Fibroblast of lung (primary cell): Measurements from ENCODE around the gene PDE4B. TPM values are rescaled to one million over a fixed set of nuclear protein-coding genes. Genes with fewer than 3 reads are reported as not detected.
A peak's percentile ranks its signal among the peaks of the same experiment; 100 is the strongest.

Source experiments
- DNase-seq, 2 donors: peaks; one replicate each; pipeline versions ENCODE4 v3.0.0 to v3.0.0-alpha.2; 2010; ENCODE audit warnings: low read depth in 2 of 2
- H2AFZ ChIP-seq: 2 replicates; pipeline ENCODE4 v1.5.1; 2012; ENCODE audit warnings: low read length, control low read depth, inconsistent platforms
- H3K27ac ChIP-seq: 2 replicates; pipeline ENCODE4 v1.5.1; 2011; ENCODE audit warnings: low read length, control low read depth; ENCODE audit not compliant: insufficient read depth
- H3K27me3 ChIP-seq: 2 replicates; pipeline ENCODE4 v1.5.1; 2011; ENCODE audit warnings: mild to moderate bottlenecking, low read length; ENCODE audit not compliant: control insufficient read depth, insufficient read depth
- H3K36me3 ChIP-seq: 2 replicates; pipeline ENCODE4 v1.5.1; 2011; ENCODE audit warnings: low read length; ENCODE audit not compliant: control insufficient read depth, insufficient read depth
- H3K4me1 ChIP-seq: 2 replicates; pipeline ENCODE4 v1.5.1; 2011; ENCODE audit warnings: low read length; ENCODE audit not compliant: control insufficient read depth, insufficient read depth; ENCODE audit errors: extremely low read depth
- H3K4me2 ChIP-seq: 2 replicates; pipeline ENCODE4 v1.5.1; 2011; ENCODE audit warnings: low read length, control low read depth; ENCODE audit not compliant: insufficient read depth; ENCODE audit errors: extremely low read depth
- H3K4me3 ChIP-seq, 4 experiments: fragments of 200-600 bp in 1 of 4; sonication (generic) in 1 of 4; replicated peaks in 1 of 4; 2 replicates each; pipeline ENCODE4 v1.5.1; 2011 to 2016; ENCODE audit warnings: low read length in 4 of 4, low read depth in 3 of 4, mild to moderate bottlenecking in 3 of 4, control low read depth in 2 of 4, inconsistent platforms in 1 of 4, mixed read lengths in 1 of 4; ENCODE audit not compliant: insufficient read depth in 1 of 4; ENCODE audit errors: control extremely low read depth in 1 of 4
- H3K79me2 ChIP-seq: 2 replicates; pipeline ENCODE4 v1.5.1; 2012; ENCODE audit warnings: mild to moderate bottlenecking, low read length, inconsistent platforms; ENCODE audit not compliant: control insufficient read depth, insufficient read depth
- H3K9ac ChIP-seq: 2 replicates; pipeline ENCODE4 v1.5.1; 2011; ENCODE audit warnings: mild to moderate bottlenecking, low read length, control low read depth; ENCODE audit not compliant: insufficient read depth
- H3K9me3 ChIP-seq: 2 replicates; pipeline ENCODE4 v1.5.1; 2012; ENCODE audit warnings: low read depth, low read length; ENCODE audit not compliant: control insufficient read depth, insufficient read depth
- H4K20me1 ChIP-seq: 2 replicates; pipeline ENCODE4 v1.5.1; 2011; ENCODE audit warnings: low read length; ENCODE audit not compliant: control insufficient read depth, insufficient read depth; ENCODE audit errors: extremely low read depth
- EZH2 ChIP-seq: IDR thresholded peaks from 2 replicates; pipeline ENCODE4 v1.5.1; 2012; ENCODE audit warnings: low read length, control low read depth, mild to moderate bottlenecking; ENCODE audit errors: missing control alignments
- polyA plus RNA-seq, 2 donors: library from polyadenylated mRNA; depleted of rRNA in 1 of 2; stranded (reverse) in 1 of 2; unstranded in 1 of 2; fragments of >200 nt; gene quantifications; 2 replicates each; pipeline ENCODE4 v1.2.1, GENCODE V29; 2011 to 2012; ENCODE audit warnings: missing spikeins in 1 of 2
- total RNA-seq: library from RNA; depleted of rRNA; stranded (reverse); fragments of >200 nt; gene quantifications from 2 replicates; pipeline ENCODE4 v1.2.1, GENCODE V29; 2014
- TF ChIP-seq, protein P1 (sequence below), 2 donors: IDR thresholded peaks in 1 of 2; conservative IDR thresholded peaks in 1 of 2; 1 replicate in 1 of 2; 2 replicates in 1 of 2; pipeline ENCODE4 v1.5.1; 2011 to 2012; ENCODE audit warnings: low read length in 2 of 2, control low read depth in 1 of 2, inconsistent platforms in 1 of 2, low read depth in 1 of 2, mild to moderate bottlenecking in 1 of 2

PDE4B gene
- total and polyA plus RNA-seq, 2 donors (not counting 1 experiment from before 2014, with no cell fraction given), result 3.7 to 19.8 TPM

DNA sequence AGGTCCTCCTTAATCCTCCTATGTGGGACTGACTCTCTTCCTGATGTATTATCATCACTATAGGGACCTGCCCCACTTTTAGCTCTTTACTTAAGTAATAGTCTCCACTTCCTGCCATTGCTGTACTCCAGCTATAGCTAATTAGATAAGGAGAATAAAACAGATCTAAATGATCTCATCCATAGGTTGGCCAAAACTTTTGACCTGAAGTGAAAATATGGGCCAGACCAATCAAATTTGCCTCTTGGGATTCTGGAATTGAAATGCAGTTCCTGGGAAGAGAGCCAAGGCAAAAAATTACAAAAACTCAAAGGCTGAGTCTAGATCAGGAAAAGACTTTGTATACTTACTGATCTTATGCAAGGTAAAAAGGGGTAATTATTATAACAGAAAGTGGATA is 36.1 kb upstream of the PDE4B start:
- no peaks in the 10 kb centered on the region for H3K79me2 ChIP-seq
- H3K9ac ChIP-seq, result no peak overlapping the region
- no peak overlapping the region for H3K27ac ChIP-seq
- peaks cover 3% of the 10 kb centered on the region for H3K27me3 ChIP-seq
- no peaks in the 10 kb centered on the region for H3K36me3 ChIP-seq
- H4K20me1 ChIP-seq, result no peaks in the 10 kb centered on the region
- no peaks in the 10 kb centered on the region for H3K4me1 ChIP-seq
- peak in 1 of 2 donors; percentile 20 for DNase-seq
- TF ChIP-seq, protein P1, sequence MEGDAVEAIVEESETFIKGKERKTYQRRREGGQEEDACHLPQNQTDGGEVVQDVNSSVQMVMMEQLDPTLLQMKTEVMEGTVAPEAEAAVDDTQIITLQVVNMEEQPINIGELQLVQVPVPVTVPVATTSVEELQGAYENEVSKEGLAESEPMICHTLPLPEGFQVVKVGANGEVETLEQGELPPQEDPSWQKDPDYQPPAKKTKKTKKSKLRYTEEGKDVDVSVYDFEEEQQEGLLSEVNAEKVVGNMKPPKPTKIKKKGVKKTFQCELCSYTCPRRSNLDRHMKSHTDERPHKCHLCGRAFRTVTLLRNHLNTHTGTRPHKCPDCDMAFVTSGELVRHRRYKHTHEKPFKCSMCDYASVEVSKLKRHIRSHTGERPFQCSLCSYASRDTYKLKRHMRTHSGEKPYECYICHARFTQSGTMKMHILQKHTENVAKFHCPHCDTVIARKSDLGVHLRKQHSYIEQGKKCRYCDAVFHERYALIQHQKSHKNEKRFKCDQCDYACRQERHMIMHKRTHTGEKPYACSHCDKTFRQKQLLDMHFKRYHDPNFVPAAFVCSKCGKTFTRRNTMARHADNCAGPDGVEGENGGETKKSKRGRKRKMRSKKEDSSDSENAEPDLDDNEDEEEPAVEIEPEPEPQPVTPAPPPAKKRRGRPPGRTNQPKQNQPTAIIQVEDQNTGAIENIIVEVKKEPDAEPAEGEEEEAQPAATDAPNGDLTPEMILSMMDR (conservative IDR thresholded peaks at IDR 0.05 in 1 of 2, IDR thresholded peaks at IDR 0.05 in 1 of 2; ENCODE audit: low read depth in 1 of 2, low read length in 2 of 2), result no peak
- TF ChIP-seq EZH2, result no peak
- no peak overlapping the region for H2AFZ ChIP-seq
- no peaks in the 10 kb centered on the region for H3K9me3 ChIP-seq
- no peak overlapping the region for H3K4me2 ChIP-seq
- H3K4me3 ChIP-seq, result no peak overlapping the region

DNA sequence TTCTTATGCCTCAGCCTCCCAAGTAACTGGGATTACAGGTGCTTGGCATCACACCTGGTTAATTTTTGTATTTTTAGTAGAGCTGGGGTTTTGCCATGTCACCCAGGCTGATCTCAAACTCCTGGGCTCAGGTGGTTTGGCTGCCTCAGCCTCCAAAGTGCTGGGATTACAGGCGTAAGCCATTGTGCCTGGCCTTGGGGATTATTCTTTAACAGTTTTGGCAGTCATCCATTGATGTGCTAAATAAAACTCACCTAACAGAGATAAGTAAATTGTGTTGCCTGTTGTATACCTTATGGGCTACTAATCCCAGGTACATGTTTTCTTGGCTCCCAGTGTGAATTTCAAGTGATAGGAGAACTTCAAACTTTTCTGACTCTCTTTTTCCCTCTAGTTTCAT is 35.2 kb upstream of the PDE4B start:
- no peak for DNase-seq

DNA sequence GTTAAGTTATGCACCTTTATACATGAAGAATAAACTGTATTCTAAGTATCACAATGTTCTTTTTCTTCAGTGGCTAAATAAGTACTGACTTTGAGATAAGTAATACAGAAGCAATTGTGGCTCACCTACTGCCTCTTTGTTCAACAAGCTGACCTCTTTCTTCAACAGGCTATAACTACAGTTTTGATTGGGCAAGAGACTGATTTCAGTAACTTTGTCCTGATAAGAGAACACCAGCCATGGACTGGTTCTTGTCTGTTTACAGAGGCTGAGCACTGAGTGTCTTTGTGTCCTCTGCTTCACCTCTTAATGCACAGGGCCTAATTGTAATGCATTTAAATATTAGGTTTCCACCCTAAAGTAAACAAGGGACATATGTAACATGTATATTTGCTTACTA is 34.6 kb upstream of the PDE4B start:
- Histone ChIP-seq H3K4me1 (no peaks in the 10 kb centered on the region), H3K4me3 (no peak overlapping the region), H3K36me3 (no peaks in the 10 kb centered on the region), H3K9ac (no peak overlapping the region), H4K20me1 (no peaks in the 10 kb centered on the region), H3K27ac (no peak overlapping the region), H3K9me3 (no peaks in the 10 kb centered on the region), H2AFZ (no peak overlapping the region), H3K27me3 (no peaks in the 10 kb centered on the region), H3K4me2 (no peak overlapping the region), H3K79me2 (no peaks in the 10 kb centered on the region)
- TF ChIP-seq, protein P1 (conservative IDR thresholded peaks at IDR 0.05 in 1 of 2, IDR thresholded peaks at IDR 0.05 in 1 of 2; ENCODE audit: low read depth in 1 of 2, low read length in 2 of 2), result no peak
- no peak for TF ChIP-seq EZH2
- no peak for DNase-seq

More for the DNA sequence above, 35.2 kb upstream of the PDE4B start:
- Histone ChIP-seq H3K9ac (no peak overlapping the region), H3K36me3 (no peaks in the 10 kb centered on the region), H3K4me3 (no peak overlapping the region), H3K4me2 (no peak overlapping the region), H3K4me1 (no peaks in the 10 kb centered on the region), H3K27ac (no peak overlapping the region), H3K27me3 (no peaks in the 10 kb centered on the region), H3K79me2 (no peaks in the 10 kb centered on the region), H3K9me3 (no peaks in the 10 kb centered on the region), H4K20me1 (no peaks in the 10 kb centered on the region), H2AFZ (no peak overlapping the region)
- TF ChIP-seq EZH2, result no peak
- TF ChIP-seq, protein P1 (conservative IDR thresholded peaks at IDR 0.05 in 1 of 2, IDR thresholded peaks at IDR 0.05 in 1 of 2; ENCODE audit: low read depth in 1 of 2, low read length in 2 of 2), result no peak
